ENCODE measurements around the gene ESRRG. TPM values are rescaled to one million over a fixed set of nuclear protein-coding genes. Genes with fewer than 3 reads are reported as not detected.

Gene ESRRG
- total and polyA plus RNA-seq, 3 donors from 2014 or later, result 0.93 to 2.2 (median 1.6) TPM

DNA sequence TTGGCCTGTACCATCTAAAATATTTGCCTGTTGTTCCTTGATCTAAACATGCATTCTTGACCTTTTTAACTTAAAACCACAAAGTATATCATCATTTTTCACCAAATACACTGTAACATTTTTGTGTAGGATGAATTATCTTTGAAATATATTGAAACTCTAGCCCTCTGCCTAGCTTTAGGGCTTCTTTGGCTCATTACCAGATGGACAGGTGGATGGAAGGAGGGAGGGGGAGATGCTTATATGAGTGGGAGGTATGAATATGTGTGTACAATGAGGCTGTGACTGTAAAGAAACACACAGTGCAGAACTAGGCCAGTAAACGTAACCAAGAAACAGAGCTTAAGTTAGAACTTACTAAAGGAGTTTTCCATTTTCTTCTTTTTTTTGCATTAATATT, 118.5 kb downstream of the ESRRG start:
- TF ChIP-seq, protein P1, sequence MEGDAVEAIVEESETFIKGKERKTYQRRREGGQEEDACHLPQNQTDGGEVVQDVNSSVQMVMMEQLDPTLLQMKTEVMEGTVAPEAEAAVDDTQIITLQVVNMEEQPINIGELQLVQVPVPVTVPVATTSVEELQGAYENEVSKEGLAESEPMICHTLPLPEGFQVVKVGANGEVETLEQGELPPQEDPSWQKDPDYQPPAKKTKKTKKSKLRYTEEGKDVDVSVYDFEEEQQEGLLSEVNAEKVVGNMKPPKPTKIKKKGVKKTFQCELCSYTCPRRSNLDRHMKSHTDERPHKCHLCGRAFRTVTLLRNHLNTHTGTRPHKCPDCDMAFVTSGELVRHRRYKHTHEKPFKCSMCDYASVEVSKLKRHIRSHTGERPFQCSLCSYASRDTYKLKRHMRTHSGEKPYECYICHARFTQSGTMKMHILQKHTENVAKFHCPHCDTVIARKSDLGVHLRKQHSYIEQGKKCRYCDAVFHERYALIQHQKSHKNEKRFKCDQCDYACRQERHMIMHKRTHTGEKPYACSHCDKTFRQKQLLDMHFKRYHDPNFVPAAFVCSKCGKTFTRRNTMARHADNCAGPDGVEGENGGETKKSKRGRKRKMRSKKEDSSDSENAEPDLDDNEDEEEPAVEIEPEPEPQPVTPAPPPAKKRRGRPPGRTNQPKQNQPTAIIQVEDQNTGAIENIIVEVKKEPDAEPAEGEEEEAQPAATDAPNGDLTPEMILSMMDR (IDR thresholded peaks at IDR 0.05), result no peak
- no peak for TF ChIP-seq POLR2A (IDR thresholded peaks at IDR 0.05)
- 88 to 97% methylated on average over 1 of the region's 1 CpG for WGBS, 2 donors
- intact Hi-C loops (cut with DNase I; ENCODE audit: low total_unique reads), result no loop called here
- no peak for DNase-seq
- no peak overlapping the region for H3K27ac ChIP-seq
- H3K4me1 ChIP-seq, result no peaks in the 10 kb centered on the region
- no peak overlapping the region for H3K4me3 ChIP-seq
- H3K27me3 ChIP-seq, result no peaks in the 10 kb centered on the region
- no peaks in the 10 kb centered on the region for H3K9me3 ChIP-seq
- H3K36me3 ChIP-seq (ENCODE audit: low read depth, missing control alignments), result no peaks in the 10 kb centered on the region

DNA sequence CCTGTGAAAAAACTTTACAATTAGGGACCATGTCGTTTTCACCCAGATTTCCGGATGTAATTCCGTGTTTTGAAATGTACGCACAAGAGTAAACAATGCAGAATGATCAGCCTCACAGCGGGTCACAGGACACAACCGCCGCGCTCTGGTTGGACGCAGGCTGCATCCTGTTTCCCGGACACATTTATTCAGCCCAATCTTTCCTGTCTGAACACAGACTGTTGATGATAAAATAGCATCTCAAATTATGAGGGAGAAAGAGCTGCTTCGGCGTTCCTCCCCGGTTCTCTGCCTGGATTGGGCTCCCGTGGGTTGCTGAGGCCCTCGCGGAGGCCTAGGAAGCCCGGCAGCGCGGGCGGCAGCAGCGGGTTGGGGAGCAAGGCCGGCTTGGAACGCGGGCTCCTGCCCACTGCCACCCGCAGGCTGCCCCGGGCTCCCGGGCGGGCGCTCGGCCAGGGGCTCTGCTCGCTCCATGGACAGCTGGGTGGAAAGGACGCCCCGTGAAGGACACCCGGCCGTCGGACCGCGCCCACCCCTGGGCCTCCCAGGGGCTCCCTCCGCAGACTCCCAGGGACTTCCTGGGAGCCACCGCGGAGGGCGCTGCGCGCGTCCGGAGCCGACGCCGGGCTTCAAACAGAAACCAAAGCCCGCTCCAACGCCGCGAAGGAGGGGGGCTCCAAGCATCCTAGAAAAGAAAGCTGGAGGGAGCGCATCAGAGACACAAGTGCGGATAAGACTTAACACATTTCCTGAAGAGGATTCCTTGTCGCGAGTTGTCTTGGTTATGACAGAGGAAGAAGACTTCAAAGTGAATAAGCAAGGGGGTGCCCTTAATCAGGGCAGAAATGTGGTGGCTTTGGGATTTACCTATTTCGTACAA, 122.3 kb downstream of the ESRRG start:
- Histone ChIP-seq H3K9me3 (no peaks in the 10 kb centered on the region), H3K4me3 (peak overlapping the region; percentile 73 to 75), H3K36me3 (ENCODE audit: low read depth, missing control alignments) (no peaks in the 10 kb centered on the region), H3K27me3 (no peaks in the 10 kb centered on the region), H3K4me1 (no peaks in the 10 kb centered on the region), H3K27ac (peak overlapping the region; percentile 95 to 96)
- intact Hi-C loops (cut with DNase I; ENCODE audit: low total_unique reads), result no loop called here
- peak; percentile 85 for DNase-seq
- 1% methylated on average over 22 to 53 of the region's 58 CpGs for WGBS, 2 donors
- TF ChIP-seq POLR2A (IDR thresholded peaks at IDR 0.05), result no peak
- TF ChIP-seq, protein P1 (IDR thresholded peaks at IDR 0.05), result peak in 2 of 3 experiments; percentile 11 to 40

DNA sequence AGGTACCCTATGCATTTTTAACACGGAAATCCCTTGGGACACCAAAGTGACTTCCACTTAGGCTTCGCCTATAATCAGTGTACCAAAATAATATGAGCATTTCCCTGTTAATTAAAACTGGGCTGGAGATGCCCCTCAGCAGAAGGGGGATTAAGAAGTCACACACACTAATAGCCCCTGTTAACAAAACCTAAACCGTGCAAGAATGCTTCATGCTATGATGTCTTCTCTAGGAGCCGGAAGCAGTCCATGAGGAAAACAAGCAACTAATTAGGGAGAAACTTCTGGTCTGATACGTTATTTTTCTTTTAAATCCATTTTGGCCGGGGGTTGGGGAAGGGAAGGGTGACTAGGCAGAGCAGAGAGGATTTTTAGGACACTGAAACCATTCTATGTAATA, 123.4 kb downstream of the ESRRG start:
- intact Hi-C loops (cut with DNase I; ENCODE audit: low total_unique reads), result no loop called here
- H3K27me3 ChIP-seq, result no peaks in the 10 kb centered on the region
- H3K36me3 ChIP-seq (ENCODE audit: low read depth, missing control alignments), result no peaks in the 10 kb centered on the region
- H3K9me3 ChIP-seq, result no peaks in the 10 kb centered on the region
- no peak for DNase-seq
- H3K4me3 ChIP-seq, result no peak overlapping the region
- TF ChIP-seq, protein P1 (IDR thresholded peaks at IDR 0.05), result no peak
- no peak for TF ChIP-seq POLR2A (IDR thresholded peaks at IDR 0.05)
- WGBS, 2 donors, result 69 to 73% methylated on average over 6 of the region's 6 CpGs
- H3K27ac ChIP-seq, result no peak overlapping the region
- H3K4me1 ChIP-seq, result no peaks in the 10 kb centered on the region

- no peak overlapping the region for H3K4me3 ChIP-seq
- H3K36me3 ChIP-seq (ENCODE audit: low read depth, missing control alignments), result no peaks in the 10 kb centered on the region
- no peaks in the 10 kb centered on the region for H3K27me3 ChIP-seq
- DNase-seq, result no peak
- TF ChIP-seq, protein P1 (IDR thresholded peaks at IDR 0.05), result no peak
- no peak for TF ChIP-seq POLR2A (IDR thresholded peaks at IDR 0.05)
- H3K27ac ChIP-seq, result no peak overlapping the region
- H3K4me1 ChIP-seq, result no peaks in the 10 kb centered on the region
- intact Hi-C loops (cut with DNase I; ENCODE audit: low total_unique reads), result no loop called here
- no peaks in the 10 kb centered on the region for H3K9me3 ChIP-seq
Measured at GRCh38 chr1:216598448-216598847, 124.8 kb downstream of the ESRRG start.
